Gastrocnemius medialis (tissue), 4 donors: ENCODE data around the gene TWF1.

Source experiments
- POLR2A ChIP-seq, 2 donors: fragments of 450-650 bp; IDR thresholded peaks; one replicate each; pipeline ENCODE4 v1.6.1; 2017; ENCODE audit warnings: antibody characterized with exemption in 2 of 2, mild to moderate bottlenecking in 2 of 2, moderate library complexity in 2 of 2
- TF ChIP-seq, protein P1 (sequence below), 5 experiments: fragments of 450-650 bp in 3 of 5; fragments of 200-600 bp in 2 of 5; sonication (generic) in 2 of 5; IDR thresholded peaks in 4 of 5; conservative IDR thresholded peaks in 1 of 5; 1 replicate in 4 of 5; 2 replicates in 1 of 5; pipeline ENCODE4 v1.5.1; 2016 to 2019; ENCODE audit warnings: antibody characterized with exemption in 5 of 5, mild to moderate bottlenecking in 3 of 5, moderate library complexity in 3 of 5

- TF ChIP-seq, protein P1, sequence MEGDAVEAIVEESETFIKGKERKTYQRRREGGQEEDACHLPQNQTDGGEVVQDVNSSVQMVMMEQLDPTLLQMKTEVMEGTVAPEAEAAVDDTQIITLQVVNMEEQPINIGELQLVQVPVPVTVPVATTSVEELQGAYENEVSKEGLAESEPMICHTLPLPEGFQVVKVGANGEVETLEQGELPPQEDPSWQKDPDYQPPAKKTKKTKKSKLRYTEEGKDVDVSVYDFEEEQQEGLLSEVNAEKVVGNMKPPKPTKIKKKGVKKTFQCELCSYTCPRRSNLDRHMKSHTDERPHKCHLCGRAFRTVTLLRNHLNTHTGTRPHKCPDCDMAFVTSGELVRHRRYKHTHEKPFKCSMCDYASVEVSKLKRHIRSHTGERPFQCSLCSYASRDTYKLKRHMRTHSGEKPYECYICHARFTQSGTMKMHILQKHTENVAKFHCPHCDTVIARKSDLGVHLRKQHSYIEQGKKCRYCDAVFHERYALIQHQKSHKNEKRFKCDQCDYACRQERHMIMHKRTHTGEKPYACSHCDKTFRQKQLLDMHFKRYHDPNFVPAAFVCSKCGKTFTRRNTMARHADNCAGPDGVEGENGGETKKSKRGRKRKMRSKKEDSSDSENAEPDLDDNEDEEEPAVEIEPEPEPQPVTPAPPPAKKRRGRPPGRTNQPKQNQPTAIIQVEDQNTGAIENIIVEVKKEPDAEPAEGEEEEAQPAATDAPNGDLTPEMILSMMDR (IDR thresholded peaks at IDR 0.05 in 4 of 5, conservative IDR thresholded peaks at IDR 0.05 in 1 of 5) = no peak
- TF ChIP-seq POLR2A (IDR thresholded peaks at IDR 0.05) = no peak
Observed at GRCh38 chr12:43832463-43833168, 26.5 kb upstream of the TWF1 start.
